ENCODE measurements around the gene PPP1R12C.

PPP1R12C gene

GRCh38 chr19:55115446-55116065 is 1.9 kb downstream of the PPP1R12C start:
- DNase-seq (ENCODE audit: low read depth), result peak; percentile 62
- H3K4me3 ChIP-seq (replicated peaks; ENCODE audit: low read depth, low read length), result peak overlapping the region; percentile 93
- no peak for TF ChIP-seq CTCF (IDR thresholded peaks at IDR 0.05; ENCODE audit: low read length, missing control alignments)

GRCh38 chr19:55114566-55115145 is 2.8 kb downstream of the PPP1R12C start:
- no peak overlapping the region for H3K4me3 ChIP-seq (replicated peaks; ENCODE audit: low read depth, low read length)
- TF ChIP-seq CTCF (IDR thresholded peaks at IDR 0.05; ENCODE audit: low read length, missing control alignments), result no peak
- DNase-seq (ENCODE audit: low read depth), result no peak

GRCh38 chr19:55113570-55114039 is 3.8 kb downstream of the PPP1R12C start:
- no peak overlapping the region for H3K4me3 ChIP-seq (replicated peaks; ENCODE audit: low read depth, low read length)

GRCh38 chr19:55112777-55113569 is 4.5 kb downstream of the PPP1R12C start:
- no peak for TF ChIP-seq CTCF (IDR thresholded peaks at IDR 0.05; ENCODE audit: low read length, missing control alignments)
- no peak for DNase-seq (ENCODE audit: low read depth)
- H3K4me3 ChIP-seq (replicated peaks; ENCODE audit: low read depth, low read length), result no peak overlapping the region

More at GRCh38 chr19:55113570-55114039, 3.8 kb downstream of the PPP1R12C start:
- peak; percentile 94 for DNase-seq (ENCODE audit: low read depth)
- TF ChIP-seq CTCF (IDR thresholded peaks at IDR 0.05; ENCODE audit: low read length, missing control alignments), result no peak

- DNase-seq (ENCODE audit: low read depth), result no peak
- no peak overlapping the region for H3K4me3 ChIP-seq (replicated peaks; ENCODE audit: low read depth, low read length)
- no peak for TF ChIP-seq CTCF (IDR thresholded peaks at IDR 0.05; ENCODE audit: low read length, missing control alignments)
Observed at GRCh38 chr19:55112246-55112776, 5.1 kb downstream of the PPP1R12C start.

- no peak for TF ChIP-seq CTCF (IDR thresholded peaks at IDR 0.05; ENCODE audit: low read length, missing control alignments)
- no peak for DNase-seq (ENCODE audit: low read depth)
- no peak overlapping the region for H3K4me3 ChIP-seq (replicated peaks; ENCODE audit: low read depth, low read length)
Observed at GRCh38 chr19:55111238-55111831, 6.1 kb downstream of the PPP1R12C start.
